Naive thymus-derived CD8-positive, alpha-beta T cell (primary cell): ENCODE results near the gene RFX2. TPM values are rescaled to one million over a fixed set of nuclear protein-coding genes. Genes with fewer than 3 reads are reported as not detected.
A peak's percentile ranks its signal among the peaks of the same experiment; 100 is the strongest.
"Not testable (repeated sequence)": the region's sequence is repeated elsewhere in the genome, so short reads cannot be mapped to it uniquely, and the experiment has no call there.

Experiments used
- ATAC-seq, 2 donors: fragments of 150-1000 bp; cut with Tn5 transposase in 1 of 2; sonication (Bioruptor Pico), chemical (Tn5 transposase) in 1 of 2; 1 replicate in 1 of 2; 2 replicates in 1 of 2; pipeline ENCODE4 v1.10.0; 2021; ENCODE audit warnings: mild to moderate bottlenecking in 2 of 2, moderate library complexity in 2 of 2
- POLR2A ChIA-PET: fragments of 350-600 bp; sonication (Branson Sonifier 250); formaldehyde crosslinking; loops from one replicate; lab custom pipeline; 2021; ENCODE audit warnings: antibody characterized with exemption; lab: Charles Lee
- DNase-seq, 10 donors: peaks; one replicate each; pipeline versions ENCODE4 v3.0.0 to v3.0.0-alpha.2; 2020 to 2022
- H3K27ac Mint-ChIP-seq, 10 donors: one replicate each; pipeline ENCODE4 v1.8.0; 2020 to 2022; ENCODE audit warnings: mild to moderate bottlenecking in 10 of 10, mixed read lengths in 10 of 10, moderate library complexity in 4 of 10, inconsistent platforms in 1 of 10
- H3K27me3 Mint-ChIP-seq, 5 donors: one replicate each; pipeline ENCODE4 v1.8.0; 2021 to 2022; ENCODE audit warnings: mixed read lengths in 5 of 5
- H3K36me3 Mint-ChIP-seq, 3 donors: one replicate each; pipeline ENCODE4 v1.8.0; 2020 to 2022; ENCODE audit warnings: mixed read lengths in 3 of 3, mild to moderate bottlenecking in 2 of 3, inconsistent platforms in 1 of 3
- H3K4me1 Mint-ChIP-seq, 4 donors: one replicate each; pipeline ENCODE4 v1.8.0; 2021 to 2022; ENCODE audit warnings: mixed read lengths in 4 of 4
- H3K4me3 Mint-ChIP-seq, 10 donors: one replicate each; pipeline ENCODE4 v1.8.0; 2020 to 2022; ENCODE audit warnings: mild to moderate bottlenecking in 10 of 10, mixed read lengths in 10 of 10, moderate library complexity in 6 of 10, inconsistent platforms in 1 of 10
- H3K9me3 Mint-ChIP-seq, 9 donors: one replicate each; pipeline ENCODE4 v1.8.0; 2020 to 2022; ENCODE audit warnings: mixed read lengths in 9 of 9, mild to moderate bottlenecking in 3 of 9, inconsistent platforms in 1 of 9, moderate library complexity in 1 of 9
- polyA plus RNA-seq, 3 donors: library from polyadenylated mRNA; unstranded; fragments of 300-500 nt; fragmentation: Illumina TruSeq; gene quantifications; one replicate each; pipeline ENCODE4 v1.2.3, GENCODE V29; 2021
- total RNA-seq, 8 experiments: library from RNA in 2 of 8; stranded (reverse) in 2 of 8; gene quantifications; one replicate each; pipeline ENCODE4 v1.2.3 and lab custom pipeline; 2021 to 2026

Gene RFX2
- total and polyA plus RNA-seq, 5 experiments from 2014 or later = 4.0 to 10.4 (median 5.9) TPM

- Mint-ChIP-seq H3K9me3 (no peaks in the 10 kb centered on the region), H3K36me3 (peaks cover 0 to 22% (median 0%) of the 10 kb centered on the region in 3 donors), H3K4me3 (peak overlapping the region in 6 of 10 donors; percentile 2 to 66 (median 20)), H3K27me3 (no peaks in the 10 kb centered on the region), H3K4me1 (peaks cover 48 to 97% (median 94%) of the 10 kb centered on the region in 4 donors), H3K27ac (peak overlapping the region; percentile 15 to 100 (median 88))
- POLR2A ChIA-PET = interaction anchor here (2.6 to 6.5 kb wide), 2 partner anchors 11 to 56 kb away, joined by 9 to 90 read pairs; partner anchors contain the start of gene RANBP3
- peak in 1 of 10 donors; percentile 50 for DNase-seq
- ATAC-seq = no peak
Observed at GRCh38 chr19:5966215-5966614, 144.1 kb downstream of the RFX2 start.

- H3K9me3 Mint-ChIP-seq = no peaks in the 10 kb centered on the region
- peak overlapping the region in 9 of 10 donors; percentile 39 to 68 (median 52) for H3K4me3 Mint-ChIP-seq
- ATAC-seq (no peak), DNase-seq (peak in 3 of 10 donors; percentile 42 to 48 (median 43))
- H3K27me3 Mint-ChIP-seq = no peaks in the 10 kb centered on the region
- POLR2A ChIA-PET = interaction anchor here (1.4 to 6.5 kb wide), 4 partner anchors 12 to 137 kb away, joined by 3 to 90 read pairs (median 34); partner anchors contain the start of genes NDUFA11, RANBP3 and VMAC
- H3K27ac Mint-ChIP-seq = peak overlapping the region; percentile 84 to 100 (median 96)
- peaks cover 51 to 99% (median 98%) of the 10 kb centered on the region in 4 donors for H3K4me1 Mint-ChIP-seq
- peaks cover 0 to 20% (median 0%) of the 10 kb centered on the region in 3 donors for H3K36me3 Mint-ChIP-seq
Observed at GRCh38 chr19:5964816-5965565, 145.3 kb downstream of the RFX2 start.

GRCh38 chr19:5963855-5964254, 146.4 kb downstream of the RFX2 start:
- peak overlapping the region in 8 of 10 donors; percentile 22 to 59 (median 42) for H3K4me3 Mint-ChIP-seq
- peak overlapping the region; percentile 89 to 100 (median 100) for H3K27ac Mint-ChIP-seq
- DNase-seq (peak in 1 of 10 donors; percentile 16), ATAC-seq (no peak)
- H3K27me3 Mint-ChIP-seq = no peaks in the 10 kb centered on the region
- POLR2A ChIA-PET = interaction anchor here (0.6 to 6.5 kb wide), 6 partner anchors 8 to 1975 kb away, joined by 3 to 90 read pairs (median 6); partner anchors contain the start of genes NDUFA11, RANBP3 and VMAC
- H3K4me1 Mint-ChIP-seq = peaks cover 55 to 99% (median 98%) of the 10 kb centered on the region in 4 donors
- peaks cover 0 to 20% (median 0%) of the 10 kb centered on the region in 3 donors for H3K36me3 Mint-ChIP-seq
- no peaks in the 10 kb centered on the region for H3K9me3 Mint-ChIP-seq

- Mint-ChIP-seq H3K4me3 (peak overlapping the region in 8 of 10 donors; percentile 15 to 92 (median 86)), H3K27ac (peak overlapping the region; percentile 95 to 100 (median 100)), H3K4me1 (peaks cover 52 to 99% (median 97%) of the 10 kb centered on the region in 4 donors), H3K36me3 (peaks cover 0 to 17% (median 0%) of the 10 kb centered on the region in 3 donors)
- DNase-seq, H3K9me3 Mint-ChIP-seq, ATAC-seq, H3K27me3 Mint-ChIP-seq: not testable (repeated sequence)
- POLR2A ChIA-PET = interaction anchor here (0.6 to 6.5 kb wide), 6 partner anchors 13 to 1975 kb away, joined by 3 to 90 read pairs (median 34); partner anchors contain the start of genes NDUFA11, RANBP3 and VMAC
Observed at GRCh38 chr19:5963259-5963658, 147.0 kb downstream of the RFX2 start.

DNA sequence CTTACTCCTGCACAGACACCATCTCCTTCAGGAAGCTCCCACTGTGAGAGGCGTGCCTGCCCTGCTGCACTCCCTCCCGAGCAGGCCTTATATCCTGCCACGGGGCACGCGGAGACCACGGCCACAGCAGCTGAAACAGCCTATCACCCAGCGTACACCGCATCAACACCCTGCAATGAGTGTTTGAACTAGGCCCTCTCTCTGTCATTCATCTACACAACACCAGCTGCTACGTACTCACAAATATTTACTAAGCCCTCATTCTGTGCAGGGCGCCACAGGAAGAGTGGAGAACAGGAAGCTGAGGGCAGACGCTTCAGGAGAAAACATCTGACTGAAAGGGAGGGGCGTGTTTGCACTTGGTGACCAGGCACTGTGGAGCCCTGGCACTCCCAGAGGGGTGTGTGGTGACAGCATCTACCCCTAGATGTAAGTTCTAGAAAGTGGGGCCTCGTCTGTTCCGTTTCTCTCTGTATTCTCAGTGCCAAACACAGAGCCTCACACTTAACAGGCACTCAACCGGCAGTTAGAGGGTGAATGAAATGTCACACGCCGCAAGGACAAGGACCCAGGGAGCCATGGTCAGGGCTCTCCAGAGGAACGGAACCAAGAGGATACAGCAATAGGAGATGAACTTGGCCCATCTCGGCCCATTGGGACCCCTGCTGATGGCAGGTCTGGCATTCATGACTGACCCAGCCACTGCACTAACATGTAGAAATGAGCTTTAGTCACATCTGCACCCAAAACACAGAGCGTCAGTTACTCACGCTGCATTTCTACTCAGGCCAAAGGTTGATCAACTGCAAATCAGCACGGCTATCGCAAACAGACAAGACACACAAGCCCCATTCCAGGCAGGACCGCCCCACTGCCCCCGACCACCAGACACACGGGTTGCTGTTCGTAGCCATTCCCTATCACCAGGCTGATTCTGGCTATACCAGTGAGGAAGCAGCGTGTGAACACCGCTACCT, 148.0 kb downstream of the RFX2 start:
- H3K27me3 Mint-ChIP-seq = no peaks in the 10 kb centered on the region
- H3K4me3 Mint-ChIP-seq = peak overlapping the region; percentile 71 to 92 (median 88)
- H3K27ac Mint-ChIP-seq = peak overlapping the region; percentile 95 to 100 (median 100)
- peaks cover 46 to 98% (median 96%) of the 10 kb centered on the region in 4 donors for H3K4me1 Mint-ChIP-seq
- DNase-seq (peak; percentile 58 to 90 (median 77)), ATAC-seq (peak; percentile 91 to 96)
- POLR2A ChIA-PET = interaction anchor here (0.6 to 6.5 kb wide), 12 partner anchors 9 to 410 kb away, joined by 3 to 90 read pairs (median 5); partner anchors contain the start of genes ALKBH7, DUS3L, NDUFA11 and RANBP3
- H3K36me3 Mint-ChIP-seq = peaks cover 0 to 13% (median 0%) of the 10 kb centered on the region in 3 donors
- H3K9me3 Mint-ChIP-seq = no peaks in the 10 kb centered on the region

GRCh38 chr19:5961641-5961968, 148.7 kb downstream of the RFX2 start:
- not testable (repeated sequence) for DNase-seq, H3K9me3 Mint-ChIP-seq, H3K27me3 Mint-ChIP-seq
- peak in 1 of 2 donors; percentile 39 for ATAC-seq
- peak overlapping the region; percentile 95 to 100 (median 100) for H3K27ac Mint-ChIP-seq
- peak overlapping the region; percentile 71 to 92 (median 88) for H3K4me3 Mint-ChIP-seq
- H3K36me3 Mint-ChIP-seq = peaks cover 0 to 12% (median 0%) of the 10 kb centered on the region in 3 donors
- peaks cover 45 to 98% (median 96%) of the 10 kb centered on the region in 4 donors for H3K4me1 Mint-ChIP-seq
- POLR2A ChIA-PET = interaction anchor here (0.6 to 6.5 kb wide), 12 partner anchors 10 to 411 kb away, joined by 3 to 90 read pairs (median 5); partner anchors contain the start of genes ALKBH7, DUS3L, NDUFA11 and RANBP3

GRCh38 chr19:5960005-5961001, 150.0 kb downstream of the RFX2 start:
- Mint-ChIP-seq H3K4me1 (peaks cover 42 to 98% (median 93%) of the 10 kb centered on the region in 4 donors), H3K27me3 (no peaks in the 10 kb centered on the region), H3K9me3 (no peaks in the 10 kb centered on the region), H3K27ac (peak overlapping the region; percentile 95 to 100 (median 100)), H3K36me3 (peaks cover 0 to 8% (median 0%) of the 10 kb centered on the region in 3 donors), H3K4me3 (peak overlapping the region; percentile 0 to 89 (median 71))
- POLR2A ChIA-PET = interaction anchor here (0.6 to 6.5 kb wide), 7 partner anchors 10 to 132 kb away, joined by 3 to 90 read pairs (median 6); partner anchors contain the start of genes NDUFA11, RANBP3 and VMAC
- no peak for DNase-seq
- no peak for ATAC-seq

DNA sequence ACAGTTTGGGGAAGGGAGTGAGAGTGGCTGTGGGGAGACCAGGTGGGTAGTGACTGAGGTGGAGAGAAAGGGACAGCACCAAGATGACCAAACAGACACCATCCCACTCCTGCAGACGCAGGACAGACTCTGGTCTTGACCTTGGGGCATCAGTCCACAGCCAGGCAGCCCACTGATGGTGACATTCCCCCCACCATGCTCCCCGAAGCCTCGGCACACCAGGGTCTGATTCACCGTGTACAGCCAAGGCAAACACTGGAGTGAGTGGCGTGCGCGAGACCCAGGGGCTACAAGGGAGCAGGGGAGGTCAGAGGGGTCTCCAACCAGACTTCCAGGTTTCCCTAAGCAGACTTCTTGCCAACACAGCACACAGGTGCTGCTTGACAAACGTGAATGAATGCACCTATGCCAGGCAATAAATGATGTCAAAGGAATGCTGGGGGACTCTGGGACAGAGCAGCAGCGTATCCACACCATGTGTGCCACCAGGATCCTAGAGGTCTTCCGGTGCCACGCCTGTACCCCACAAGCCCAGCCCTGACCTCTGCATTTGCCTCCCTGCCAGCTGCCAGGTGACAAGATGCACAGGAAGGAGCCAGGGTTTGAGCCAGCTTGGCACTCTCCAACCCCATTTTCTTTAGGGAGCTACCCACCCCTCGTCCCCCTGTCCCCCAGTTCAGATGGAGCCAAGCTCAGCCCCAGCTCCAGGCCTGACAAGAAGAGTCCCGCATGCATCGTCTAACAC, 150.9 kb downstream of the RFX2 start:
- no peaks in the 10 kb centered on the region for H3K27me3 Mint-ChIP-seq
- peak overlapping the region in 7 of 10 donors; percentile 22 to 88 (median 70) for H3K4me3 Mint-ChIP-seq
- H3K4me1 Mint-ChIP-seq = peaks cover 39 to 97% (median 90%) of the 10 kb centered on the region in 4 donors
- H3K27ac Mint-ChIP-seq = peak overlapping the region; percentile 95 to 100 (median 100)
- peaks cover 0 to 6% (median 0%) of the 10 kb centered on the region in 3 donors for H3K36me3 Mint-ChIP-seq
- ATAC-seq (no peak), DNase-seq (no peak)
- no peaks in the 10 kb centered on the region for H3K9me3 Mint-ChIP-seq
- POLR2A ChIA-PET = interaction anchor here (0.6 to 6.0 kb wide), 5 partner anchors 9 to 131 kb away, joined by 3 to 81 read pairs (median 6); partner anchors contain the start of genes NDUFA11 and VMAC

- DNase-seq (no peak), ATAC-seq (no peak)
- Mint-ChIP-seq H3K4me3 (peak overlapping the region in 7 of 10 donors; percentile 22 to 82 (median 67)), H3K9me3 (no peaks in the 10 kb centered on the region), H3K27ac (peak overlapping the region; percentile 79 to 100 (median 96)), H3K4me1 (peaks cover 42 to 97% (median 90%) of the 10 kb centered on the region in 4 donors), H3K27me3 (no peaks in the 10 kb centered on the region), H3K36me3 (peaks cover 0 to 8% (median 0%) of the 10 kb centered on the region in 3 donors)
- POLR2A ChIA-PET = no interaction called here
Observed at GRCh38 chr19:5958851-5959122, 151.5 kb downstream of the RFX2 start.
